Lung (tissue), 12 donors: ENCODE measurements around the gene MYLK. TPM values are rescaled to one million over a fixed set of nuclear protein-coding genes. Genes with fewer than 3 reads are reported as not detected.

Experiments
- ATAC-seq: fragments of 200-7000 bp; cut with Tn5 transposase; one replicate; pipeline ENCODE4 v1.9.1; 2020; ENCODE audit warnings: moderate number of reproducible peaks; ENCODE audit not compliant: insufficient read depth, low FRiP score
- DNase-seq, 3 donors: peaks; one replicate each; pipeline ENCODE4 v3.0.0-alpha.2; 2013 to 2017
- H3K27ac ChIP-seq, 2 donors: one replicate each; pipeline ENCODE4 v1.5.1; 2013; ENCODE audit warnings: mild to moderate bottlenecking in 2 of 2, moderate library complexity in 2 of 2, control low read depth in 1 of 2, inconsistent platforms in 1 of 2, low read depth in 1 of 2, low read length in 1 of 2
- H3K27me3 ChIP-seq, 3 donors: one replicate each; pipeline ENCODE4 v1.5.1; 2013; ENCODE audit warnings: low read length in 2 of 3; ENCODE audit not compliant: control insufficient read depth in 3 of 3, insufficient read depth in 3 of 3
- H3K36me3 ChIP-seq, 4 donors: one replicate each; pipeline ENCODE4 v1.5.1; 2013; ENCODE audit warnings: low read length in 4 of 4, mild to moderate bottlenecking in 1 of 4, moderate library complexity in 1 of 4; ENCODE audit not compliant: control insufficient read depth in 4 of 4, insufficient read depth in 4 of 4
- H3K4me1 ChIP-seq, 5 donors: one replicate each; pipeline ENCODE4 v1.5.1; 2013; ENCODE audit warnings: low read length in 5 of 5, mild to moderate bottlenecking in 2 of 5, moderate library complexity in 1 of 5; ENCODE audit not compliant: control insufficient read depth in 5 of 5, insufficient read depth in 5 of 5
- H3K4me3 ChIP-seq: one replicate; pipeline ENCODE4 v1.5.1; 2013; ENCODE audit warnings: mild to moderate bottlenecking, control low read depth, moderate library complexity
- H3K9ac ChIP-seq, 2 donors: one replicate each; pipeline ENCODE4 v1.5.1; 2013; ENCODE audit warnings: low read length in 2 of 2, control low read depth in 1 of 2; ENCODE audit not compliant: insufficient read depth in 1 of 2
- H3K9me3 ChIP-seq, 4 donors: one replicate each; pipeline ENCODE4 v1.5.1; 2013; ENCODE audit warnings: low read length in 3 of 4, mild to moderate bottlenecking in 1 of 4, moderate library complexity in 1 of 4; ENCODE audit not compliant: control insufficient read depth in 4 of 4, insufficient read depth in 3 of 4
- CTCF ChIP-seq: IDR thresholded peaks from 2 replicates; pipeline ENCODE4 v1.5.1; 2012; ENCODE audit warnings: mild to moderate bottlenecking; ENCODE audit errors: control extremely low read depth, extremely low read depth
- WGBS, 2 donors: extraction: QIAGEN DNeasy Blood & Tissue Kit; methylation state at CpG; one replicate each; pipeline ENCODE4 v1.1.7; 2013; 5-methylcytosine and 5-hydroxymethylcytosine counted together
- polyA plus RNA-seq, 2 donors: library from polyadenylated mRNA; stranded (reverse); fragments of 200-250 nt; gene quantifications; one replicate each; pipeline ENCODE4 v1.2.1, GENCODE V29; 2013
- total RNA-seq, 2 donors: library from RNA; depleted of rRNA in 1 of 2; stranded (reverse); fragments of >200 nt in 1 of 2; gene quantifications; one replicate each; pipeline ENCODE4 v1.2.1, GENCODE V29; 2014 to 2021
- donor health status: control.
- donor health status: control.
- donor health status: Bipolar disorder and iron deficiency.
- donor health status: healthy.
- donor health status: DM: yes; HTN: yes; CAD: no.

The MYLK gene
- total and polyA plus RNA-seq, 4 donors: 23.3 to 324 (median 112) TPM

- no peak for ATAC-seq
- no peak for DNase-seq
- 45 to 46% methylated on average over 3 of the region's 3 CpGs for WGBS, 2 donors
- Histone ChIP-seq H3K4me1 (no peaks in the 10 kb centered on the region), H3K27ac (no peak overlapping the region), H3K36me3 (peaks cover 0 to 27% (median 11%) of the 10 kb centered on the region in 4 donors), H3K9me3 (peaks cover 0 to 7% (median 3%) of the 10 kb centered on the region in 4 donors), H3K9ac (no peak overlapping the region), H3K27me3 (no peaks in the 10 kb centered on the region), H3K4me3 (no peak overlapping the region)
- no peak for TF ChIP-seq CTCF
Observed at GRCh38 chr3:123832692-123833397, 51.3 kb downstream of the MYLK start.

- WGBS, 2 donors: 65 to 70% methylated on average over 7 of the region's 7 CpGs
- no peak for TF ChIP-seq CTCF
- H3K4me3 ChIP-seq: no peak overlapping the region
Observed at GRCh38 chr3:123831420-123831819, 52.7 kb downstream of the MYLK start.

GRCh38 chr3:123821920-123822319 lies 62.2 kb downstream of the MYLK start:
- H3K4me1 ChIP-seq: peaks cover 0 to 16% (median 14%) of the 10 kb centered on the region in 5 donors
- no peak overlapping the region for H3K4me3 ChIP-seq
- peaks cover 0 to 41% (median 15%) of the 10 kb centered on the region in 4 donors for H3K36me3 ChIP-seq
- 78 to 83% methylated on average over 1 of the region's 1 CpG for WGBS, 2 donors
- no peak for TF ChIP-seq CTCF
- no peak overlapping the region for H3K9ac ChIP-seq
- ATAC-seq: no peak
- no peak for DNase-seq
- no peaks in the 10 kb centered on the region for H3K27me3 ChIP-seq
- H3K9me3 ChIP-seq: peaks cover 0 to 17% (median 5%) of the 10 kb centered on the region in 4 donors
- H3K27ac ChIP-seq: no peak overlapping the region

More at GRCh38 chr3:123831420-123831819, 52.7 kb downstream of the MYLK start:
- ATAC-seq (no peak), DNase-seq (no peak)
- Histone ChIP-seq H3K27ac (no peak overlapping the region), H3K4me1 (no peaks in the 10 kb centered on the region), H3K9ac (no peak overlapping the region), H3K9me3 (peaks cover 3 to 9% (median 5%) of the 10 kb centered on the region in 4 donors), H3K36me3 (peaks cover 0 to 32% (median 15%) of the 10 kb centered on the region in 4 donors), H3K27me3 (no peaks in the 10 kb centered on the region)
